CD14-positive monocyte (primary cell): ENCODE measurements around the gene HNRNPA2B1. TPM values are rescaled to one million over a fixed set of nuclear protein-coding genes. Genes with fewer than 3 reads are reported as not detected.
A peak's percentile ranks its signal among the peaks of the same experiment; 100 is the strongest.
"Not testable (repeated sequence)": the region's sequence is repeated elsewhere in the genome, so short reads cannot be mapped to it uniquely, and the experiment has no call there.

Experiments used
- DNase-seq, 3 donors: peaks; one replicate each; pipeline ENCODE4 v3.0.0-alpha.2; 2011 to 2022
- H2AFZ ChIP-seq: 2 replicates; pipeline ENCODE4 v1.6.0; 2012; ENCODE audit warnings: mild to moderate bottlenecking, low read depth, low read length, inconsistent platforms; ENCODE audit not compliant: insufficient read depth, poor library complexity, severe bottlenecking
- H3K27ac ChIP-seq, 2 donors: 1 replicate in 1 of 2; 2 replicates in 1 of 2; pipeline ENCODE4 v1.5.1; 2012 to 2013; ENCODE audit warnings: low read length in 2 of 2, control low read depth in 1 of 2, inconsistent platforms in 1 of 2, low read depth in 1 of 2, mild to moderate bottlenecking in 1 of 2
- H3K27me3 ChIP-seq, 2 donors: one replicate each; pipeline versions ENCODE4 v1.6.0 to v1.6.1; 2011 to 2013; ENCODE audit warnings: low read length in 2 of 2; ENCODE audit not compliant: control insufficient read depth in 2 of 2, insufficient read depth in 2 of 2
- H3K36me3 ChIP-seq, 2 donors: replicated peaks in 1 of 2; 1 replicate in 1 of 2; 2 replicates in 1 of 2; pipeline versions ENCODE4 v1.5.1 to v1.6.1; 2012 to 2013; ENCODE audit warnings: low read length in 2 of 2, control low read depth in 1 of 2, inconsistent platforms in 1 of 2, mild to moderate bottlenecking in 1 of 2; ENCODE audit not compliant: insufficient read depth in 2 of 2, control insufficient read depth in 1 of 2
- H3K4me1 ChIP-seq, 2 donors: 1 replicate in 1 of 2; 2 replicates in 1 of 2; pipeline versions ENCODE4 v1.5.1 to v1.6.1; 2012 to 2013; ENCODE audit warnings: low read length in 2 of 2, control low read depth in 1 of 2, inconsistent platforms in 1 of 2, mild to moderate bottlenecking in 1 of 2, moderate library complexity in 1 of 2; ENCODE audit not compliant: insufficient read depth in 2 of 2, control insufficient read depth in 1 of 2
- H3K4me2 ChIP-seq: replicated peaks from 2 replicates; pipeline ENCODE3; 2012; ENCODE audit warnings: low read length, moderate library complexity, mild to moderate bottlenecking; ENCODE audit not compliant: poor library complexity, severe bottlenecking; ENCODE audit errors: extremely low read depth
- H3K4me3 ChIP-seq, 3 experiments: fragments of 200-600 bp in 1 of 3; sonication (generic) in 1 of 3; replicated peaks in 1 of 3; 1 replicate in 2 of 3; 2 replicates in 1 of 3; pipeline ENCODE4 v1.5.1; 2011 to 2013; ENCODE audit warnings: low read length in 3 of 3, mild to moderate bottlenecking in 3 of 3, control low read depth in 2 of 3, low read depth in 2 of 3, inconsistent platforms in 1 of 3, moderate library complexity in 1 of 3
- H3K79me2 ChIP-seq: 2 replicates; pipeline ENCODE4 v1.6.0; 2012; ENCODE audit warnings: mild to moderate bottlenecking, control low read depth, inconsistent platforms, low read length, moderate library complexity; ENCODE audit not compliant: insufficient read depth
- H3K9ac ChIP-seq: 2 replicates; pipeline ENCODE4 v1.6.0; 2017; ENCODE audit warnings: low read length, mild to moderate bottlenecking; ENCODE audit not compliant: insufficient read depth, poor library complexity, severe bottlenecking
- H3K9me3 ChIP-seq, 2 donors: replicated peaks in 1 of 2; 1 replicate in 1 of 2; 2 replicates in 1 of 2; pipeline versions ENCODE4 v1.5.1 to v1.6.1; 2012 to 2013; ENCODE audit warnings: low read length in 2 of 2, control low read depth in 1 of 2; ENCODE audit not compliant: control insufficient read depth in 1 of 2, insufficient read depth in 1 of 2
- H4K20me1 ChIP-seq: 2 replicates; pipeline ENCODE4 v1.6.0; 2012; ENCODE audit warnings: mild to moderate bottlenecking, low read length, control low read depth, moderate library complexity; ENCODE audit not compliant: insufficient read depth
- H3K27ac Mint-ChIP-seq, 7 donors: one replicate each; pipeline ENCODE4 v1.8.0; 2020; ENCODE audit warnings: mild to moderate bottlenecking in 7 of 7, mixed read lengths in 7 of 7, moderate library complexity in 6 of 7, inconsistent platforms in 2 of 7
- H3K27me3 Mint-ChIP-seq, 3 donors: one replicate each; pipeline ENCODE4 v1.8.0; 2021 to 2022; ENCODE audit warnings: low read depth in 3 of 3, mild to moderate bottlenecking in 3 of 3, mixed read lengths in 3 of 3, moderate library complexity in 3 of 3, inconsistent platforms in 1 of 3
- H3K36me3 Mint-ChIP-seq, 2 donors: one replicate each; pipeline ENCODE4 v1.8.0; 2020; ENCODE audit warnings: mixed read lengths in 2 of 2, inconsistent platforms in 1 of 2, mild to moderate bottlenecking in 1 of 2
- H3K4me1 Mint-ChIP-seq: one replicate; pipeline ENCODE4 v1.8.0; 2020; ENCODE audit warnings: mild to moderate bottlenecking, mixed read lengths
- H3K4me3 Mint-ChIP-seq, 2 donors: one replicate each; pipeline ENCODE4 v1.8.0; 2020; ENCODE audit warnings: mild to moderate bottlenecking in 2 of 2, mixed read lengths in 2 of 2, moderate library complexity in 1 of 2
- H3K9me3 Mint-ChIP-seq, 7 donors: one replicate each; pipeline ENCODE4 v1.8.0; 2020 to 2022; ENCODE audit warnings: mixed read lengths in 7 of 7, mild to moderate bottlenecking in 6 of 7, moderate library complexity in 6 of 7, inconsistent platforms in 2 of 7
- CTCF ChIP-seq: fragments of 200-600 bp; IDR thresholded peaks from one replicate; pipeline ENCODE4 v1.8.0; 2022; ENCODE audit warnings: antibody characterized with exemption, mild to moderate bottlenecking
- WGBS: methylation state at CpG from one replicate; pipeline ENCODE4 v1.1.5; 2013; ENCODE audit warnings: missing lambda C conversion rate; ENCODE audit not compliant: insufficient coverage; 5-methylcytosine and 5-hydroxymethylcytosine counted together
- intact Hi-C, 2 donors: fragments of 100-400 bp; cut with micrococcal nuclease; formaldehyde crosslinking; loops; one replicate each; pipeline versions ENCODE4 v1.15.0 to v1.15.1; 2023
- polyA plus RNA-seq, 3 donors: library from polyadenylated mRNA; depleted of rRNA in 1 of 3; unstranded in 2 of 3; stranded (reverse) in 1 of 3; fragments of 300-500 nt in 2 of 3; fragments of >200 nt in 1 of 3; fragmentation: Illumina TruSeq in 2 of 3; gene quantifications; 1 replicate in 2 of 3; 2 replicates in 1 of 3; pipeline ENCODE4 v1.2.3, GENCODE V29; 2012 to 2021

HNRNPA2B1 gene
- polyA plus RNA-seq, 3 donors = 249 to 391 (median 269) TPM

- Histone ChIP-seq H3K4me1 (peaks cover 28 to 37% of the 10 kb centered on the region in 2 donors), H3K4me3 (no peak overlapping the region), H3K9ac (no peak overlapping the region), H2AFZ (no peak overlapping the region), H3K27me3 (peaks cover 4 to 7% of the 10 kb centered on the region in 2 donors), H3K79me2 (no peaks in the 10 kb centered on the region), H3K36me3 (no peaks in the 10 kb centered on the region), H3K27ac (no peak overlapping the region), H3K4me2 (no peak overlapping the region), H3K9me3 (no peaks in the 10 kb centered on the region), H4K20me1 (no peaks in the 10 kb centered on the region)
- intact Hi-C loops = no loop called here
- 100% methylated on average over 1 of the region's 1 CpG for WGBS
- Mint-ChIP-seq H3K27ac (no peak overlapping the region), H3K4me3 (no peak overlapping the region), H3K9me3 (peaks cover 0 to 13% (median 7%) of the 10 kb centered on the region in 7 donors), H3K4me1 (peaks cover 34% of the 10 kb centered on the region), H3K36me3 (peaks cover 4 to 8% of the 10 kb centered on the region in 2 donors), H3K27me3 (peaks cover 11 to 18% (median 15%) of the 10 kb centered on the region in 3 donors)
- TF ChIP-seq CTCF = no peak
- DNase-seq = no peak
Measured at GRCh38 chr7:26149391-26149977, 51.1 kb downstream of the HNRNPA2B1 start.

GRCh38 chr7:26148307-26148700 lies 52.2 kb downstream of the HNRNPA2B1 start:
- Mint-ChIP-seq H3K4me1 (peaks cover 29% of the 10 kb centered on the region), H3K9me3 (peaks cover 0 to 13% (median 7%) of the 10 kb centered on the region in 7 donors)
- DNase-seq, H3K9ac ChIP-seq, H3K4me3 Mint-ChIP-seq, H3K9me3 ChIP-seq, intact Hi-C loops, H3K27me3 Mint-ChIP-seq, H3K36me3 ChIP-seq, H3K27me3 ChIP-seq, H3K4me3 ChIP-seq, H3K79me2 ChIP-seq, H3K36me3 Mint-ChIP-seq, H3K27ac ChIP-seq, H3K27ac Mint-ChIP-seq, H3K4me2 ChIP-seq, H2AFZ ChIP-seq, H4K20me1 ChIP-seq: not testable (repeated sequence)
- H3K4me1 ChIP-seq = peaks cover 23 to 33% of the 10 kb centered on the region in 2 donors
- 96% methylated on average over 15 of the region's 29 CpGs for WGBS

GRCh38 chr7:26147646-26148306 lies 52.8 kb downstream of the HNRNPA2B1 start:
- H2AFZ ChIP-seq, H3K4me3 ChIP-seq, H3K36me3 ChIP-seq, H3K27me3 Mint-ChIP-seq, DNase-seq, intact Hi-C loops, H3K36me3 Mint-ChIP-seq, H3K27ac ChIP-seq, H3K9me3 ChIP-seq, H3K79me2 ChIP-seq, H3K4me3 Mint-ChIP-seq, H3K4me2 ChIP-seq, H3K9ac ChIP-seq, H3K27me3 ChIP-seq, H4K20me1 ChIP-seq: not testable (repeated sequence)
- 96% methylated on average over 6 of the region's 43 CpGs for WGBS
- peaks cover 0 to 11% (median 7%) of the 10 kb centered on the region in 7 donors for H3K9me3 Mint-ChIP-seq
- peak overlapping the region in 1 of 7 donors; percentile 70 for H3K27ac Mint-ChIP-seq
- H3K4me1 Mint-ChIP-seq = peaks cover 24% of the 10 kb centered on the region
- peaks cover 18 to 28% of the 10 kb centered on the region in 2 donors for H3K4me1 ChIP-seq
